AG09309 (cell line): ENCODE data around the gene NTM.

ENCODE experiments used
- DNase-seq: peaks from one replicate; pipeline ENCODE4 v3.0.0-alpha.2; 2010; ENCODE audit warnings: low read depth
- H3K4me3 ChIP-seq: 2 replicates; pipeline ENCODE4 v1.5.1; 2011; ENCODE audit warnings: mild to moderate bottlenecking, low read depth, low read length, moderate library complexity; ENCODE audit not compliant: control insufficient read depth
- CTCF ChIP-seq: IDR thresholded peaks from 2 replicates; pipeline ENCODE4 v1.5.1; 2011; ENCODE audit warnings: mild to moderate bottlenecking, low read depth, low read length, inconsistent platforms; ENCODE audit not compliant: insufficient read depth, control insufficient read depth; ENCODE audit errors: missing control alignments

NTM gene

DNA sequence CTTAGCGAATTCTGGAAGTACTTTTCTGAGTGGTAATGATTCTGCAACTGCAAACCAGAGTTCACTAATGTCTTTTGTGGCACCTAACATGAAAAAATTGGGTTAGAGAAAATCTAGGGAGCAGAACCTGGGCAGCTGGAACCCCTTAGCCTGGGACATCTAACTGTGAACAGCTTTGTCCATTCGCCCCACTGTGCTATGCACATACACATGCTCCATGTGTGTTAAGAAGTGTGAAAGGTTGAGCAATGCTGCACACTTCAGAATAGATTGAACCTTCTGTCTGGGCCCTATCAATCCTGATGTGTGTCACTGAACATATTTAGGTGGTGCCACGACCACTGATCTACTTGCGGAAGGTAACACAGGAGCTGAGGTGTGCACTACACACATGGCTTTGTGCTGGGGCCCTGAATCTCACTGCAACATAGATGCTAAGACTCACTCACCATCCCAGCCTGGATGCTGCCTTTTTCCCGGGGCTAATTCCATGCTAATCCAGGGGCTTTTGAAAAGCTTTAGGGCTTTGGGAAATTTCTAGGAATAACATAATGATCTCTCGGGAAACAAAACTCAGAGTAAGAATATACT, 976.2 kb downstream of the NTM start:
- no peak for DNase-seq
- TF ChIP-seq CTCF = no peak
- no peak overlapping the region for H3K4me3 ChIP-seq

- no peak for TF ChIP-seq CTCF
- no peak for DNase-seq
- H3K4me3 ChIP-seq = no peak overlapping the region
Observed at GRCh38 chr11:132347156-132348090, 977.0 kb downstream of the NTM start.

DNA sequence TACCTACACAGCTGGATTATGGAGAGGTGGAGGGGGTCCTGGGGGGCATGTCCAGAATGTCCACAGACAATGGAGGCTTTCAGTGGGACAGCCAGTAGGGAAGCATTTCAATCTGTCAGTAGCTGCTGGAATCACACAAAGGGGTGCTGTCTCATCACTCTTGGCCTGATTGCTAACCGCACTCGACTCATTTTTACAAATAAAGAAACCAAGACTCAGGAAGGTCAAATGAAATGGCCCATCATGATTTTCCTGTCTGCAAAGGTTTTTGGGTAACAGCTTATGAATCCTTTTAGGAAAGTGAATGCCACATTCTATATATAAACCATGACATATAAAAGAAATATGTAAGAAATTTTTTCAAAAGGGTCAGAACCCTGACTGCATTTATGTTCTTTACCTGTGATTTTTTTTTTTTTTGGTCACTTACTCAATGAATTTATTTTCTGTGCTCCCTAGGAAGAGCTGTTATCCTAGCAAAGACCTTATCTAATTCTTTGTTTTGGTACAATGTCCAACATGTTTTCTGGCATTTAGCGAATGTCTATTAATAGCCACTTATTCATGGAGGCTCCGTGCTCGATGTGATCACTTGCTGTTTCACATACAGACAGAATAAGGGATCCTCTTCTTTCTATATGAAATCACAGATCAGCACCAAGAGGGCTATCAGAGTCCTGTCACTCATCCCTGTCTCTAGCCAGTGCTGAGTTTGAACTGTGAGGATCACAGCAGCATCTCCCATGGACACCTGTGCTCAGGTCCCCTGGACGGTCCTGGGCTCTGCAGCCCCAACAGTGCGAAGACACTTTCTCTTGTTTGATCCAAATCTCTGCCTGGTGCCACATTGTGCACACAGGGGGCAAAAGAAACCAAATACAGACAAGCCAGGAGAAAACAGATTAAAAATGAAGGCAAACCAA, 979.7 kb downstream of the NTM start:
- no peak overlapping the region for H3K4me3 ChIP-seq
- DNase-seq = no peak
- TF ChIP-seq CTCF = no peak

DNA sequence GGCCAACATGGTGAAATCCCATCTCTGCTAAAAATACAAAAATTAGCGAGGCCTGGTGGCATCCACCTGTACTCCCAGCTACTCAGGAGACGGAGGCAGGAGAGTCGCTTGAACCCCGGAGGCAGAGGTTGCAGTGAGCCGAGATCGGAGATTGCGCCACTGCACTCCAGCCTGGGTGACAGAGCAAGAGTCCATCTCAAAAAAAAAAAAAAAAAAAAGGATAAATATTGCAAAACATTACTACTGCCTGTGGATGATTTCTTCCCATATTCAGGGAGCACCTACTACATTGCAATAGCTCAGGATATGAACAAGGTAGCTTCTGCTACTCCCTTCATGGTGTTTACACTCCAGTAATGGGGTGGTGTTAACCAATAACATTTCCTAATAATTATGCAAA, 980.6 kb downstream of the NTM start:
- TF ChIP-seq CTCF = no peak
- H3K4me3 ChIP-seq = no peak overlapping the region
- no peak for DNase-seq

DNA sequence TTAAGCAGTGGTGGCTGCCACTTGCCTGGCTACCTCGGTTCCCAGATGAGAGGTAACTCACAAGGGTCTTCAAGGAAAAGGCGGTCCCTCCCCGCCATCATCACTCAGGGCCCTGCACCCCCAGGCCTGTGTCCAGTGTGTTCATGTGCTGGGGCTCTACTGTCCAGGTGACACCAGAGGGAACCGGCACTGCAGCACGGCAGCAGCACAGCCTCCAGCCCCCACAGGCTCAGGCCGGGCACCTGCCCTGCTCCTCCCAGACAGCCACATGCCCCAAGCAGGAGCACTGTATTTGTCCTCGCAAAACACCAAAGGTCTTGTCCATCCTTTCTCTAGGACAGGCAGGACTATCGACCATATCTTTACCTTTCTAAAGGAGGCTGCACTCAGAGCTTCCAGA, 982.1 kb downstream of the NTM start:
- no peak for TF ChIP-seq CTCF
- no peak for DNase-seq
- H3K4me3 ChIP-seq = no peak overlapping the region

DNA sequence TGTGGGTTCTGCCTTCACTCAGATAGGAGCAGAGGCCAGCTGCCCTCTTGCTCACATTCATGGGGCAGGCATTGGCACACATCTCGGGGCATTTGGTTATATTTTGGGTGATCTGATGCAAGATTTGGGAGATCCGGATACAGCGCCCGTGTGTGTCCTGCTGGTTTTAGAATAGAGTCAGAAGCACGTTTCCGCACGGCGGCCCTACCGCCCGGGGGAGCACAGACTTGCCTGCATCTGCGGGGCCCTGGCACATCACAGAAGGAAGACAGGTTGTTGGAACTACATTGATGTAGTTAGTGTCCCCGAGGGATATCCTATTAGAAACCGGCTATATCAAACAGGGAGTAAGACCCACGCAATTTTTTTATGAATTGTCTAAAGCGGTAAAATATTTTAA, 982.8 kb downstream of the NTM start:
- TF ChIP-seq CTCF = no peak
- no peak for DNase-seq
- no peak overlapping the region for H3K4me3 ChIP-seq
